CMK (cell line): ENCODE measurements around the gene U2SURP.

ENCODE experiments used
- DNase-seq: peaks from one replicate; pipeline ENCODE4 v3.0.0-alpha.2; 2010; ENCODE audit warnings: low read depth

Gene U2SURP

DNA sequence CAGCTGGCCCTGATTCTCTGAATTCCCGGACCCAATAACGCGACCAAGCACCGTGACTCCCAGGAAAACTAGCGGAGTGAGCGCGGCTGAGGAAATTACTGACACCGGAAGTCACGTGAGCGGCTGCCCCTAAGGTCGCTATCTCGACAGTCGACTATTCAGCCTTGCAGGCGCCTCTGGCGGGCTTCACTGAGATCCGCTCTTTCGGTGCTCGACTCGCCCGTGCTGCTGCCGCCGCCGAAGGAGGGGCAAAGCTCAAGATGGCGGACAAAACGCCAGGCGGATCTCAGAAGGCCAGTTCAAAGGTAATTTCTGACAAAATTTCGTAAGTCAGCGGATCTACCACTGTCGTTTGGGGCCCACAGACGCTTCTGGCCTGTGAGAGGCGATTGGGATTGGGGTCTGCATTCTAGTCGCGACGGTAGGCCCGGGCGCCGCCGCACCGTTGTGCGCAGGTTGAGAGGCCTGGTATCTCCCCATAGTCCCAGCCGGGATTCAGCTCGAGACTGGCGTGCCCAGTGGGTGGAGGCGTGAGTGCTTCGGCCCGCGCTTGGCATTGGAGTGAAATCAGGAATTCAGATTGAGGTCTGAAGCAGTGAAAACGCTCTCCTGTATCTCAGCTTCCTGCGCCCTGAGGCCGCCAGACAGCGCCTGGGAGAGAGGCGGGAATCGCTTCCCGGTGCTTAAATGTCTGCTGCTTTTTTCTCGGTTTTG, at the start of gene U2SURP:
Gene U2SURP (plus strand): TSS at position 202 of the 714 bp plus-strand sequence. CDS start 59 bp downstream, at position 261.
- DNase-seq = peak; percentile 91

DNA sequence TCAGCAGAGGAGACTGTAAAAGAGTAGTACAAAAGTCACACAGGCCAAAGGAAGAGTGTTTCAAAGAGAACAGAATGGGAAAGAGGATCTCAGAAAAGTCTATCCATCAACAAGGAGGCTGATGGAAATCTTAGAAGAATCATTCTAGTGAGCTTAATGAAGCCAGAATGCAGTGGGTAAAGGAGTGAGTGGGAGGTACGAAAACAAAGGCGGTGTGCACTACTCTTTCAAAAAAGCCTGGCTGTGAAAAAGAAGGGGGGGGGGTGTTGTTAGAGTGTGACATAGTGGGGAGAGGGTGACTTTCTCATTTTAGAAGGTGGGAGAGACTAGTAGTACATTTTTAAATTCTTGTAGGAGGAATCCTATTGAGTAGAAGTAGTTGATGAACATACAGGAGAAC, 49.6 kb upstream of the U2SURP start:
- no peak for DNase-seq

GRCh38 chr3:142952272-142953193, 48.8 kb upstream of the U2SURP start:
- DNase-seq = no peak

DNA sequence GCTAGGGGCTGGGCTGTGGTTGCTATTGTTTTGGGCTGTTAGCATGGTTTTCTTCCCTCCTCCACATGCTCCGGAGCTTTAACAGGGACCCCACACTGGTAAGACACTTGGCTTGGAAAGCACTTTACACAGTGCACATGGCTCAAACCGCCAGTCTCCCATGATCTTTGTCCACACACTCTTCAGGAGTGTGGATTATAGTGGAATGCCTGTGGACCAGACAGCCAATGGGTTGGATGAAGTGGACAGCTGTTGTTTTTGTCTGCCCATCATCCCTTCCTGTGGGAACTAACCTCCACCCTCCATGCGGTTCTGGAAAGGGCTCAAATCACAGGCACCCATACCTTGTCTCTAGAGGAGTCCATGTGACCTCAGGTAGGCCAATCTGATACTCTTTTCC, 47.9 kb upstream of the U2SURP start:
- no peak for DNase-seq

GRCh38 chr3:142958707-142959106, 42.7 kb upstream of the U2SURP start:
- DNase-seq = no peak

DNA sequence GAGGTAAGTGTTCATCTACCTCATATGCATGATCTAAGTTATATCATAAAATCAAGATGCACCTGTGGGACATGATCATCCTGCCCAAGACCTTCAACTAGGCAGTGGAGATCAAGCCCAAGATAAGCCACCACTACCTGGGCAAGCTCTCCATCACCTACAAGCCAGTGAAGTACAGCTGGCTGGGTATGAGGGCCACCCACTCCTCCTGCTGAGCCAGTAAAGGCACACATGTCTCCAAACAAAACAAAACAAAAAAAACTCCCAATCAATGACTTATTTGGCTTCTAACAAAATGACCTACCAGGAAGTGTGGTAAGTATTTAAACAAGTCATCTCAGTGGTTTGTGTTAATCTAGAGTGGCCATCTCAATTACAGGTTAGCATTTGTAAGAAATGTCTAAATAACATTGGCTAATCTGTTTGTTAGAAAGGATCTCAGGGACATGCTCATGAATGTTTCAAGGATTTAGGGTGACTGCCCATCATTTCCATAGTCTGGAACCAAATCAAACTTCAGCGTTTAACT, 41.0 kb upstream of the U2SURP start:
- DNase-seq = no peak

GRCh38 chr3:142961539-142961938, 39.8 kb upstream of the U2SURP start:
- no peak for DNase-seq

GRCh38 chr3:142962175-142962519, 39.2 kb upstream of the U2SURP start:
- no peak for DNase-seq

- DNase-seq = no peak
Measured at GRCh38 chr3:142962520-142963233, 38.7 kb upstream of the U2SURP start.

DNA sequence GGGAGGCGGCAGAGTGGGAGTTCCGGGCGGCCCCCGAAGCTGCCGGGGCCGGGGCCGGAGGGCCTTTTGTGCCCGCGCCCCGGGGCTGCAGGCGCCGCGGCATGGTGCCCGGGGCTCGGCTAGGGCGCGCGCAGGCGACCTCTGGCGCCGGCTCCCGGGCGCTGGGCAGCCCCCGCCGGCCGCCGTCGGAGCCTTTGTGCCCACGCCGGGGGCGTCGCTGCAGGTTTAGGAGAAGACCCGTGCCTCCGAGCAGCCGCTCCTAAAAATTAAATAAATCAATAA, 38.2 kb upstream of the U2SURP start:
- no peak for DNase-seq

GRCh38 chr3:142963516-142964448, 37.6 kb upstream of the U2SURP start, which contains the start of gene PAQR9:
TSS of gene PAQR9 (minus strand) at chr3:142963674. CDS start at chr3:142963336, 338 bp downstream.
- DNase-seq = no peak

GRCh38 chr3:142965581-142965980, 35.8 kb upstream of the U2SURP start:
- no peak for DNase-seq

DNA sequence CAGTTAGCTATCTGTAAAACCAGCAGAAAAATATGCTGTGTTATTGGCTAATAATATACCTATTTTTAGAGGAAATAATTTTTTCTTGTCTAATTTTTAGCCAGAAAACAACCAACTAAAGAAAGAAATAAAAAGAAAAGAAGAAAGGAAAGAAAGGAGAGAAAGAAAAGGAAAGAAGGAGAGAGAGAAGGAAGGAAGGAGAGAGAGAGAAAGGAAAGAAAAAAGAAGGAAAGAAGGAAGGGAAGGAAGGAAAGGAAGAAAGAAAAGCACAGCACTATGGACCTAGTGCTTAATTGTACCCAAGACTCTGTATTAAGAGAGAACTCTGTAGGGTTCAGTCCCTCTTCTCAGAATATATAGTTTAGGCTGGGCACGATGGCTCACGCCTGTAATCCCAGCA, 34.6 kb upstream of the U2SURP start:
- no peak for DNase-seq

DNA sequence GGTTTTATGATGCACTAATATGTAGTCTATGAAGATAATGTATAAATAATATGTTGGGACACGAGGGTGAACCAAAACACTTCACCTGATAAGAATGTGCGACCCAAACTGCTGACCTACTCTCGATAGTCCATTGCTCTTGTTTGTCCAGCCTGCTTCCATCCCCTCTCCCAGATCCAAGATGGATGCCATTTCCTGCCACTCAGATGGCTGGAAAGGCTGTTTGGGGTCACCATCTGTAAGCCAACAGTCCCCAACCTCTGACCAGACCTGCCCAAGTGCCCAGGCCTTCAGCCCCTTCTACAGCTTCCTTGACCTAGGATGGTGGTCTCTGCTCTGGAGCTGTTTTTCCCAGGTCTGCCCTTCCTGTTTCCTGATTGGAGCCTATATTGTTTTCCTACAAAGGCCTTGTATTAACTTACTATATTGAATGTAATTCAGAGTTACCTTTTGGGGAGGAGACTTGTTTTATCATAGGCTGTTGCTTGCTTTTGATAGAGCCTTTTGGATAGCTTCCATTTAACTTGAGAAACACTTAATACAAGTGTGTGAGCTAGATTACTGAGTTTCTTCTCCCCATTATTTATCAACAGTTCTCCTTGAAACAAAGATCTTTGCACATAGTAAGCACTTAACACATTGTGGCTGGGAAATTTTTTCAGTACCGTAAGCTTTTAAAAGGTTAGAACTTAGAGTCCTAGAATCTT, 32.9 kb upstream of the U2SURP start:
- no peak for DNase-seq

GRCh38 chr3:142971431-142971830, 29.9 kb upstream of the U2SURP start:
- DNase-seq = no peak

GRCh38 chr3:142972092-142972753, 29.1 kb upstream of the U2SURP start:
- no peak for DNase-seq

DNA sequence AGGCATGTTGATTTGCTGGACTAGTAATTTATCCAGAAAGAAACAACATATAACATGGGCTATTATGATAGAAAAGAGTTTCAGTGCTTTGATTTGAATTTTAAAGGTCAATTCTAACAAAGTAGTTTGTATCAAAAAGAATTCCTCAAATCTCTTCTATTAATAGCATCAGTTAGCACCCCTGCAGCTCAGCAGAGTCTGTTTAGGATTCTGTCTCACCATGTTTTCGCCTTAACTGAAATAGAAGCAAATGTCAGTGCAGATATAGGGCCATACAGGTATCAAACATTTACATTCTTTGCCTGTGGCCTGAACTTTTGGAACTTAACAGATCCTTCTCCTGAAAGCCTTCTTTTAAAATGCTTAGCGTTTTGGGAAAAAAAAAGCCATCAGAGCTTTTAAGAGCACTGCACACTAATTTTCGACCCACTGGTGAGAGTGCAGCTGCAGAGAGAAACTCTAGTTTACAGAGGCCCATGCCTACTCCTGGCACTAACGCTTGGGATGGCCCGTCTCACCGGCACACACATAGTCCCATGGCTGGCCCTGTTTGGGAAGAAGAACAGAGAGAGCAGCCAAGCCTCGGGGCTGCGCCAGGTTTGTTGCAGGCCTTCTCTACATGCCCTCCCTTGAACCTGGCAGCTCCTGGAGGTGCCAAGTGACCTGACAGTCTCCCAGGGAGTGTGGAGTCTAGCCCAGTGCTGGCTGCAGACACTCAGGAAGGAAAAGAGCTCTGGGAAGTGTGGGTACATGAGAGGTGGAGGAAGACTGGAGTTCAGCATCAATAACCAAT, 28.0 kb upstream of the U2SURP start:
- no peak for DNase-seq

GRCh38 chr3:142975316-142975995, 25.9 kb upstream of the U2SURP start:
- no peak for DNase-seq
